ENCODE results near the gene GEN1. TPM values are rescaled to one million over a fixed set of nuclear protein-coding genes. Genes with fewer than 3 reads are reported as not detected.

The GEN1 gene
- total RNA-seq, 2 experiments from 2014 or later, result 4.3 to 4.6 TPM

- peaks cover 6% of the 10 kb centered on the region for H3K36me3 Mint-ChIP-seq (ENCODE audit: low read depth)
- ChIA-PET CTCF (no interaction called here), POLR2A (no interaction called here)
- no peaks in the 10 kb centered on the region for H3K9me3 Mint-ChIP-seq
- H3K27me3 Mint-ChIP-seq, result no peaks in the 10 kb centered on the region
- H3K4me3 ChIP-seq (ENCODE audit: low read length), result no peak overlapping the region
- no peak for TF ChIP-seq CTCF (IDR thresholded peaks at IDR 0.05)
- intact Hi-C loops (cut with DNase I, micrococcal nuclease), result loop anchor here in 1 of 2 experiments (10.0 kb wide), 1 partner anchor 1587 kb away; no protein-coding TSS in a partner anchor
- H3K9me3 ChIP-seq (ENCODE audit: control insufficient read depth in 1 of 2, insufficient read depth in 1 of 2, low read length in 2 of 2), result no peaks in the 10 kb centered on the region
- no peak overlapping the region for H3K4me3 Mint-ChIP-seq
- no peak overlapping the region for H3K27ac ChIP-seq (ENCODE audit: low read depth in 1 of 2, low read length in 2 of 2)
- H3K4me1 Mint-ChIP-seq (ENCODE audit: low read depth), result peaks cover 8% of the 10 kb centered on the region
- no peaks in the 10 kb centered on the region for H3K36me3 ChIP-seq (ENCODE audit: insufficient read depth, low read length)
- H3K4me1 ChIP-seq (ENCODE audit: insufficient read depth, low read length), result peaks cover 7% of the 10 kb centered on the region
- DNase-seq (no peak), ATAC-seq (ENCODE audit: poor library complexity) (no peak)
- H3K27me3 ChIP-seq (ENCODE audit: control insufficient read depth in 1 of 2, insufficient read depth in 2 of 2, low read length in 2 of 2), result no peaks in the 10 kb centered on the region
- H3K27ac Mint-ChIP-seq, result no peak overlapping the region
These were observed 4.2 kb downstream of the GEN1 start for GRCh38 chr2:17758118-17758517.

- H3K9me3 ChIP-seq (ENCODE audit: control insufficient read depth in 1 of 2, insufficient read depth in 1 of 2, low read length in 2 of 2), result no peaks in the 10 kb centered on the region
- H3K27ac Mint-ChIP-seq, result no peak overlapping the region
- peak in 2 of 14 experiments; percentile 21 to 29 for DNase-seq
- H3K36me3 ChIP-seq (ENCODE audit: insufficient read depth, low read length), result no peaks in the 10 kb centered on the region
- intact Hi-C loops (cut with DNase I, micrococcal nuclease), result loop anchor here in 1 of 2 experiments (10.0 kb wide), 1 partner anchor 1585 kb away; no protein-coding TSS in a partner anchor
- no peaks in the 10 kb centered on the region for H3K9me3 Mint-ChIP-seq
- H3K27me3 Mint-ChIP-seq, result no peaks in the 10 kb centered on the region
- H3K27me3 ChIP-seq (ENCODE audit: control insufficient read depth in 1 of 2, insufficient read depth in 2 of 2, low read length in 2 of 2), result no peaks in the 10 kb centered on the region
- H3K27ac ChIP-seq (ENCODE audit: low read depth in 1 of 2, low read length in 2 of 2), result no peak overlapping the region
- no peaks in the 10 kb centered on the region for H3K4me1 ChIP-seq (ENCODE audit: insufficient read depth, low read length)
- no peak for TF ChIP-seq CTCF (IDR thresholded peaks at IDR 0.05)
- peaks cover 4% of the 10 kb centered on the region for H3K4me1 Mint-ChIP-seq (ENCODE audit: low read depth)
- H3K36me3 Mint-ChIP-seq (ENCODE audit: low read depth), result no peaks in the 10 kb centered on the region
- H3K4me3 Mint-ChIP-seq, result no peak overlapping the region
- no peak for ATAC-seq (ENCODE audit: poor library complexity)
- CTCF ChIA-PET, result interaction anchor here (0.6 kb wide), 1 partner anchor 16 kb away, joined by 3 read pairs; no protein-coding TSS in a partner anchor
- no peak overlapping the region for H3K4me3 ChIP-seq (ENCODE audit: low read length)
- POLR2A ChIA-PET, result no interaction called here
These were observed 5.9 kb downstream of the GEN1 start for GRCh38 chr2:17759805-17760204.

- no peaks in the 10 kb centered on the region for H3K9me3 Mint-ChIP-seq
- H3K27me3 ChIP-seq (ENCODE audit: control insufficient read depth in 1 of 2, insufficient read depth in 2 of 2, low read length in 2 of 2), result no peaks in the 10 kb centered on the region
- POLR2A ChIA-PET, result no interaction called here
- no peak for TF ChIP-seq CTCF (IDR thresholded peaks at IDR 0.05)
- no peaks in the 10 kb centered on the region for H3K36me3 Mint-ChIP-seq (ENCODE audit: low read depth)
- H3K27me3 Mint-ChIP-seq, result no peaks in the 10 kb centered on the region
- no peak for DNase-seq
- H3K4me3 Mint-ChIP-seq, result no peak overlapping the region
- no peak overlapping the region for H3K27ac Mint-ChIP-seq
- no peaks in the 10 kb centered on the region for H3K4me1 Mint-ChIP-seq (ENCODE audit: low read depth)
- H3K36me3 ChIP-seq (ENCODE audit: insufficient read depth, low read length), result no peaks in the 10 kb centered on the region
- H3K27ac ChIP-seq (ENCODE audit: low read depth in 1 of 2, low read length in 2 of 2), result no peak overlapping the region
- CTCF ChIA-PET, result interaction anchor here (0.6 kb wide), 1 partner anchor 103 kb away, joined by 3 read pairs; no protein-coding TSS in a partner anchor
- H3K4me3 ChIP-seq (ENCODE audit: low read length), result no peak overlapping the region
- no peaks in the 10 kb centered on the region for H3K9me3 ChIP-seq (ENCODE audit: control insufficient read depth in 1 of 2, insufficient read depth in 1 of 2, low read length in 2 of 2)
- intact Hi-C loops (cut with DNase I, micrococcal nuclease), result no loop called here
- H3K4me1 ChIP-seq (ENCODE audit: insufficient read depth, low read length), result no peaks in the 10 kb centered on the region
- no peak for ATAC-seq (ENCODE audit: poor library complexity)
These were observed 8.5 kb downstream of the GEN1 start for GRCh38 chr2:17762451-17762850.
